Measurements from ENCODE around the gene LSM11. TPM values are rescaled to one million over a fixed set of nuclear protein-coding genes. Genes with fewer than 3 reads are reported as not detected.

The LSM11 gene
- total RNA-seq, 4 donors from 2014 or later = 2.8 to 14.3 (median 8.7) TPM

- H3K9me3 ChIP-seq = no peaks in the 10 kb centered on the region
- peak; percentile 54 to 67 for DNase-seq
- peak overlapping the region; percentile 74 to 85 for H3K27ac ChIP-seq
- H3K4me3 ChIP-seq = no peak overlapping the region
- no peaks in the 10 kb centered on the region for H3K36me3 ChIP-seq
- peaks cover 0 to 14% of the 10 kb centered on the region in 2 donors for H3K4me1 ChIP-seq
- intact Hi-C loops (cut with DNase I; ENCODE audit: low total_unique reads) = no loop called here
- no peak for TF ChIP-seq POLR2A (IDR thresholded peaks at IDR 0.05)
- TF ChIP-seq, protein P1, sequence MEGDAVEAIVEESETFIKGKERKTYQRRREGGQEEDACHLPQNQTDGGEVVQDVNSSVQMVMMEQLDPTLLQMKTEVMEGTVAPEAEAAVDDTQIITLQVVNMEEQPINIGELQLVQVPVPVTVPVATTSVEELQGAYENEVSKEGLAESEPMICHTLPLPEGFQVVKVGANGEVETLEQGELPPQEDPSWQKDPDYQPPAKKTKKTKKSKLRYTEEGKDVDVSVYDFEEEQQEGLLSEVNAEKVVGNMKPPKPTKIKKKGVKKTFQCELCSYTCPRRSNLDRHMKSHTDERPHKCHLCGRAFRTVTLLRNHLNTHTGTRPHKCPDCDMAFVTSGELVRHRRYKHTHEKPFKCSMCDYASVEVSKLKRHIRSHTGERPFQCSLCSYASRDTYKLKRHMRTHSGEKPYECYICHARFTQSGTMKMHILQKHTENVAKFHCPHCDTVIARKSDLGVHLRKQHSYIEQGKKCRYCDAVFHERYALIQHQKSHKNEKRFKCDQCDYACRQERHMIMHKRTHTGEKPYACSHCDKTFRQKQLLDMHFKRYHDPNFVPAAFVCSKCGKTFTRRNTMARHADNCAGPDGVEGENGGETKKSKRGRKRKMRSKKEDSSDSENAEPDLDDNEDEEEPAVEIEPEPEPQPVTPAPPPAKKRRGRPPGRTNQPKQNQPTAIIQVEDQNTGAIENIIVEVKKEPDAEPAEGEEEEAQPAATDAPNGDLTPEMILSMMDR (IDR thresholded peaks at IDR 0.05) = no peak
- no peaks in the 10 kb centered on the region for H3K27me3 ChIP-seq
Observed at GRCh38 chr5:157748760-157749461, 5.4 kb downstream of the LSM11 start.

DNA sequence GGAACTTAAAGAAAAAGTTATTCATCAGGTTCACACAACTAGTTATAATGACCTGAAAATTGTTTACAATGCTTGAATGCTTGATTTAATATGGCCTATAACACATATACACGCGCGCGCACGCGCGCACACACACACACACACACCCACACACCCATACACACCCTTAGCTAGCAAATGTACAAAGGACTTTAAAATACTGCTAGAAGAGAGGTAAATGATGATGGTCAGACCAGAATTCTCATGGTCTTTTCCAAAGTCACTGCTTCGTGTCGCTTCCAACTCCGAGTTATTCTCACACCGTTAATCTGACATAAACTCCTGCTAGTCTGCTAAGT is 5.9 kb downstream of the LSM11 start:
- H3K4me1 ChIP-seq = peaks cover 0 to 14% of the 10 kb centered on the region in 2 donors

DNA sequence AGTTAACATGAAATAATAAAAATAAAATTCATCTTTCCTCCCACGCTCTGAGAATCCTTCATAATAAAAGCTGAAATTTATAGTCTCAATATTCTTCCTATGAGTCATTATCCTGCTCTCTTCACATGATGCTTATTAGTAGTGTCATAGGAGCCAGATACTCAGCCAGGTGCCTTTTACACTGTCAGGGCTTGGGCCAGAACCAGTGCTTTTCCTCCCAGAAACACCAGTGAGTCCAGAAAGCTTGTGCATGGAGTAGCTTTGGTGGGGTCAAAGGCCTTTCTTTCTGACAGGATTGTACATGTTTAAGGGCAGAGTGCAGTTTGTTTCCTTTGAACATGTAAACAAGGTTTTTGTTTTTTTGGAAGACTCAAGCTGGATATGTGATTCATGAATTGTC is 6.8 kb downstream of the LSM11 start:
- H3K27ac ChIP-seq = peak overlapping the region; percentile 74 to 85
- intact Hi-C loops (cut with DNase I; ENCODE audit: low total_unique reads) = no loop called here
- DNase-seq = peak; percentile 48 to 53
- no peaks in the 10 kb centered on the region for H3K27me3 ChIP-seq
- no peaks in the 10 kb centered on the region for H3K36me3 ChIP-seq
- H3K4me1 ChIP-seq = peaks cover 0 to 14% of the 10 kb centered on the region in 2 donors
- no peak overlapping the region for H3K4me3 ChIP-seq
- TF ChIP-seq, protein P1 (IDR thresholded peaks at IDR 0.05) = no peak
- no peak for TF ChIP-seq POLR2A (IDR thresholded peaks at IDR 0.05)
- no peaks in the 10 kb centered on the region for H3K9me3 ChIP-seq

More for the DNA sequence above, 5.9 kb downstream of the LSM11 start:
- DNase-seq = no peak
- Histone ChIP-seq H3K9me3 (no peaks in the 10 kb centered on the region), H3K36me3 (no peaks in the 10 kb centered on the region), H3K27ac (peak overlapping the region; percentile 74 to 85), H3K27me3 (no peaks in the 10 kb centered on the region), H3K4me3 (no peak overlapping the region)
- intact Hi-C loops (cut with DNase I; ENCODE audit: low total_unique reads) = no loop called here
- TF ChIP-seq, protein P1 (IDR thresholded peaks at IDR 0.05) = no peak
- no peak for TF ChIP-seq POLR2A (IDR thresholded peaks at IDR 0.05)

- H3K9me3 ChIP-seq = no peaks in the 10 kb centered on the region
- intact Hi-C loops (cut with DNase I; ENCODE audit: low total_unique reads) = no loop called here
- no peaks in the 10 kb centered on the region for H3K4me1 ChIP-seq
- no peak for DNase-seq
- no peaks in the 10 kb centered on the region for H3K27me3 ChIP-seq
- H3K4me3 ChIP-seq = no peak overlapping the region
- H3K36me3 ChIP-seq = no peaks in the 10 kb centered on the region
- TF ChIP-seq, protein P1 (IDR thresholded peaks at IDR 0.05) = no peak
- no peak for TF ChIP-seq POLR2A (IDR thresholded peaks at IDR 0.05)
- no peak overlapping the region for H3K27ac ChIP-seq
Observed at GRCh38 chr5:157756122-157756521, 12.6 kb downstream of the LSM11 start.

- H3K36me3 ChIP-seq = no peaks in the 10 kb centered on the region
- no peak for TF ChIP-seq POLR2A (IDR thresholded peaks at IDR 0.05)
- TF ChIP-seq, protein P1 (IDR thresholded peaks at IDR 0.05) = no peak
- no peak overlapping the region for H3K4me3 ChIP-seq
- intact Hi-C loops (cut with DNase I; ENCODE audit: low total_unique reads) = no loop called here
- no peaks in the 10 kb centered on the region for H3K4me1 ChIP-seq
- H3K9me3 ChIP-seq = no peaks in the 10 kb centered on the region
- H3K27ac ChIP-seq = no peak overlapping the region
- DNase-seq = no peak
- no peaks in the 10 kb centered on the region for H3K27me3 ChIP-seq
Observed at GRCh38 chr5:157758706-157759105, 15.2 kb downstream of the LSM11 start.
